CD8-positive, alpha-beta memory T cell (primary cell): ENCODE data around the gene PRRG1. TPM values are rescaled to one million over a fixed set of nuclear protein-coding genes. Genes with fewer than 3 reads are reported as not detected.
"Not testable (repeated sequence)": the region's sequence is repeated elsewhere in the genome, so short reads cannot be mapped to it uniquely, and the experiment has no call there.

ENCODE experiments used
- CTCF ChIA-PET: fragments of 350-600 bp; sonication (Branson Sonifier 250); formaldehyde crosslinking; loops from one replicate; lab custom pipeline; 2021; ENCODE audit warnings: antibody characterized with exemption; lab: Charles Lee
- POLR2A ChIA-PET: fragments of 350-600 bp; sonication (Branson Sonifier 250); formaldehyde crosslinking; loops from one replicate; lab custom pipeline; 2021; ENCODE audit warnings: antibody characterized with exemption; lab: Charles Lee
- DNase-seq, 5 donors: peaks; one replicate each; pipeline versions ENCODE4 v3.0.0 to v3.0.0-alpha.2; 2020 to 2022; ENCODE audit warnings: mixed read lengths in 1 of 5
- H3K27ac ChIP-seq: one replicate; pipeline ENCODE4 v1.7.0; 2013; ENCODE audit warnings: low read depth, mild to moderate bottlenecking, low read length, moderate library complexity
- H3K27me3 ChIP-seq: 2 replicates; pipeline ENCODE4 v1.7.0; 2013; ENCODE audit warnings: low read length, mild to moderate bottlenecking; ENCODE audit not compliant: insufficient read depth, poor library complexity, severe bottlenecking
- H3K36me3 ChIP-seq: 2 replicates; pipeline ENCODE4 v1.7.0; 2013; ENCODE audit warnings: mild to moderate bottlenecking, low read length, moderate library complexity; ENCODE audit not compliant: insufficient read depth
- H3K4me1 ChIP-seq: 2 replicates; pipeline ENCODE4 v1.7.0; 2013; ENCODE audit warnings: mild to moderate bottlenecking, low read length, moderate library complexity; ENCODE audit not compliant: insufficient read depth
- H3K4me3 ChIP-seq: 2 replicates; pipeline ENCODE4 v1.7.0; 2013; ENCODE audit warnings: mild to moderate bottlenecking, low read length
- H3K9me3 ChIP-seq: 2 replicates; pipeline ENCODE4 v1.7.0; 2013; ENCODE audit warnings: mild to moderate bottlenecking, low read length
- H3K27ac Mint-ChIP-seq, 8 donors: one replicate each; pipeline ENCODE4 v1.8.0; 2020 to 2021; ENCODE audit warnings: mixed read lengths in 8 of 8, mild to moderate bottlenecking in 6 of 8, inconsistent platforms in 3 of 8, moderate library complexity in 3 of 8
- H3K27me3 Mint-ChIP-seq, 2 donors: one replicate each; pipeline ENCODE4 v1.8.0; 2020 to 2021; ENCODE audit warnings: mixed read lengths in 2 of 2, mild to moderate bottlenecking in 1 of 2, moderate library complexity in 1 of 2
- H3K36me3 Mint-ChIP-seq, 3 donors: one replicate each; pipeline ENCODE4 v1.8.0; 2020 to 2021; ENCODE audit warnings: mixed read lengths in 3 of 3, inconsistent platforms in 1 of 3, mild to moderate bottlenecking in 1 of 3
- H3K4me1 Mint-ChIP-seq, 3 donors: one replicate each; pipeline ENCODE4 v1.8.0; 2020 to 2021; ENCODE audit warnings: mixed read lengths in 3 of 3, inconsistent platforms in 1 of 3, mild to moderate bottlenecking in 1 of 3
- H3K4me3 Mint-ChIP-seq, 7 donors: one replicate each; pipeline ENCODE4 v1.8.0; 2020 to 2021; ENCODE audit warnings: mixed read lengths in 7 of 7, mild to moderate bottlenecking in 6 of 7, moderate library complexity in 4 of 7, inconsistent platforms in 2 of 7
- H3K9me3 Mint-ChIP-seq, 5 donors: one replicate each; pipeline ENCODE4 v1.8.0; 2020 to 2022; ENCODE audit warnings: mixed read lengths in 5 of 5, mild to moderate bottlenecking in 3 of 5, moderate library complexity in 2 of 5, inconsistent platforms in 1 of 5
- polyA plus RNA-seq: library from polyadenylated mRNA; unstranded; fragments of 300-500 nt; fragmentation: Illumina TruSeq; gene quantifications from one replicate; pipeline ENCODE4 v1.2.3, GENCODE V29; 2021
- total RNA-seq, 2 experiments: library from RNA; stranded (reverse); gene quantifications; one replicate each; pipeline ENCODE4 v1.2.3, GENCODE V29; 2021

PRRG1 gene
- total and polyA plus RNA-seq, 3 experiments from 2014 or later: not detected

- H3K4me3 ChIP-seq: no peak overlapping the region
- no peaks in the 10 kb centered on the region for H3K4me1 Mint-ChIP-seq
- no peaks in the 10 kb centered on the region for H3K9me3 Mint-ChIP-seq
- POLR2A ChIA-PET: no interaction called here
- no peak overlapping the region for H3K27ac ChIP-seq
- H3K36me3 ChIP-seq: no peaks in the 10 kb centered on the region
- no peaks in the 10 kb centered on the region for H3K4me1 ChIP-seq
- H3K36me3 Mint-ChIP-seq: no peaks in the 10 kb centered on the region
- no peak overlapping the region for H3K4me3 Mint-ChIP-seq
- CTCF ChIA-PET: no interaction called here
- H3K9me3 ChIP-seq: no peaks in the 10 kb centered on the region
- H3K27me3 Mint-ChIP-seq: no peaks in the 10 kb centered on the region
- H3K27ac Mint-ChIP-seq: no peak overlapping the region
- no peaks in the 10 kb centered on the region for H3K27me3 ChIP-seq
- DNase-seq: no peak
These were observed 76.2 kb downstream of the PRRG1 start for GRCh38 chrX:37425370-37425769.

- POLR2A ChIA-PET, DNase-seq, H3K4me3 Mint-ChIP-seq: not testable (repeated sequence)
These were observed 79.8 kb downstream of the PRRG1 start for GRCh38 chrX:37428962-37429361.

GRCh38 chrX:37434362-37434761, 85.2 kb downstream of the PRRG1 start:
- Mint-ChIP-seq H3K27ac (no peak overlapping the region), H3K36me3 (no peaks in the 10 kb centered on the region), H3K27me3 (peaks cover 5 to 6% of the 10 kb centered on the region in 2 donors), H3K4me1 (no peaks in the 10 kb centered on the region), H3K4me3 (no peak overlapping the region), H3K9me3 (peaks cover 0 to 3% (median 0%) of the 10 kb centered on the region in 5 donors)
- Histone ChIP-seq H3K9me3 (no peaks in the 10 kb centered on the region), H3K36me3 (no peaks in the 10 kb centered on the region), H3K4me3 (no peak overlapping the region), H3K4me1 (no peaks in the 10 kb centered on the region), H3K27me3 (no peaks in the 10 kb centered on the region), H3K27ac (no peak overlapping the region)
- DNase-seq: no peak
- ChIA-PET POLR2A (no interaction called here), CTCF (no interaction called here)

More at GRCh38 chrX:37428962-37429361, 79.8 kb downstream of the PRRG1 start:
- H3K27me3 Mint-ChIP-seq, H3K27ac ChIP-seq, CTCF ChIA-PET, H3K36me3 Mint-ChIP-seq, H3K27ac Mint-ChIP-seq, H3K4me1 Mint-ChIP-seq, H3K4me1 ChIP-seq, H3K27me3 ChIP-seq, H3K4me3 ChIP-seq, H3K9me3 ChIP-seq, H3K9me3 Mint-ChIP-seq, H3K36me3 ChIP-seq: not testable (repeated sequence)

- Histone ChIP-seq H3K9me3 (no peaks in the 10 kb centered on the region), H3K27ac (no peak overlapping the region), H3K36me3 (no peaks in the 10 kb centered on the region), H3K4me1 (no peaks in the 10 kb centered on the region), H3K27me3 (no peaks in the 10 kb centered on the region), H3K4me3 (no peak overlapping the region)
- Mint-ChIP-seq H3K4me3 (no peak overlapping the region), H3K9me3 (peaks cover 0 to 3% (median 0%) of the 10 kb centered on the region in 5 donors), H3K36me3 (no peaks in the 10 kb centered on the region), H3K27me3 (peaks cover 5 to 6% of the 10 kb centered on the region in 2 donors), H3K4me1 (no peaks in the 10 kb centered on the region), H3K27ac (no peak overlapping the region)
- ChIA-PET POLR2A (no interaction called here), CTCF (no interaction called here)
- no peak for DNase-seq
These were observed 88.0 kb downstream of the PRRG1 start for GRCh38 chrX:37437160-37437559.

GRCh38 chrX:37441377-37441776, 92.2 kb downstream of the PRRG1 start:
- Histone ChIP-seq H3K27ac (no peak overlapping the region), H3K9me3 (no peaks in the 10 kb centered on the region), H3K4me3 (no peak overlapping the region), H3K4me1 (no peaks in the 10 kb centered on the region), H3K36me3 (no peaks in the 10 kb centered on the region), H3K27me3 (no peaks in the 10 kb centered on the region)
- H3K27me3 Mint-ChIP-seq: peaks cover 0 to 3% of the 10 kb centered on the region in 2 donors
- no peaks in the 10 kb centered on the region for H3K4me1 Mint-ChIP-seq
- H3K36me3 Mint-ChIP-seq: no peaks in the 10 kb centered on the region
- no peak for DNase-seq
- ChIA-PET CTCF (no interaction called here), POLR2A (no interaction called here)
- no peak overlapping the region for H3K4me3 Mint-ChIP-seq
- peaks cover 0 to 2% (median 0%) of the 10 kb centered on the region in 5 donors for H3K9me3 Mint-ChIP-seq
- H3K27ac Mint-ChIP-seq: no peak overlapping the region

GRCh38 chrX:37445182-37445581, 96.0 kb downstream of the PRRG1 start:
- ChIA-PET POLR2A (no interaction called here), CTCF (no interaction called here)
- Histone ChIP-seq H3K36me3 (no peaks in the 10 kb centered on the region), H3K9me3 (no peaks in the 10 kb centered on the region), H3K4me1 (no peaks in the 10 kb centered on the region), H3K27ac (no peak overlapping the region), H3K27me3 (no peaks in the 10 kb centered on the region), H3K4me3 (no peak overlapping the region)
- H3K36me3 Mint-ChIP-seq: no peaks in the 10 kb centered on the region
- no peaks in the 10 kb centered on the region for H3K4me1 Mint-ChIP-seq
- peaks cover 0 to 2% (median 0%) of the 10 kb centered on the region in 5 donors for H3K9me3 Mint-ChIP-seq
- DNase-seq: no peak
- no peak overlapping the region for H3K4me3 Mint-ChIP-seq
- no peak overlapping the region for H3K27ac Mint-ChIP-seq
- H3K27me3 Mint-ChIP-seq: peaks cover 0 to 4% of the 10 kb centered on the region in 2 donors

GRCh38 chrX:37453821-37454220, 104.7 kb downstream of the PRRG1 start:
- ChIA-PET CTCF (no interaction called here), POLR2A (no interaction called here)
- Mint-ChIP-seq H3K36me3 (no peaks in the 10 kb centered on the region), H3K4me1 (no peaks in the 10 kb centered on the region), H3K27ac (no peak overlapping the region), H3K9me3 (no peaks in the 10 kb centered on the region), H3K27me3 (peaks cover 0 to 4% of the 10 kb centered on the region in 2 donors), H3K4me3 (no peak overlapping the region)
- Histone ChIP-seq H3K36me3 (no peaks in the 10 kb centered on the region), H3K27ac (no peak overlapping the region), H3K4me3 (no peak overlapping the region), H3K4me1 (no peaks in the 10 kb centered on the region), H3K27me3 (no peaks in the 10 kb centered on the region), H3K9me3 (no peaks in the 10 kb centered on the region)
- no peak for DNase-seq

- no peaks in the 10 kb centered on the region for H3K4me1 ChIP-seq
- H3K27ac ChIP-seq: no peak overlapping the region
- Mint-ChIP-seq H3K36me3 (no peaks in the 10 kb centered on the region), H3K4me3 (no peak overlapping the region), H3K4me1 (no peaks in the 10 kb centered on the region), H3K27ac (no peak overlapping the region), H3K27me3 (peaks cover 0 to 6% of the 10 kb centered on the region in 2 donors), H3K9me3 (peaks cover 0 to under 1% (median 0%) of the 10 kb centered on the region in 5 donors)
- no peak overlapping the region for H3K4me3 ChIP-seq
- no peaks in the 10 kb centered on the region for H3K27me3 ChIP-seq
- DNase-seq: no peak
- H3K36me3 ChIP-seq: no peaks in the 10 kb centered on the region
- H3K9me3 ChIP-seq: no peaks in the 10 kb centered on the region
- ChIA-PET POLR2A (no interaction called here), CTCF (no interaction called here)
These were observed 105.5 kb downstream of the PRRG1 start for GRCh38 chrX:37454537-37455285.
